HCT116 (cell line): Measurements from ENCODE around the gene PHF5A. TPM values are rescaled to one million over a fixed set of nuclear protein-coding genes. Genes with fewer than 3 reads are reported as not detected.

ENCODE experiments used
- ATAC-seq: fragments of 200-7000 bp; cut with Tn5 transposase; 2 replicates; pipeline ENCODE4 v1.9.1; 2020; ENCODE audit warnings: mild to moderate bottlenecking, moderate library complexity
- BruUV-seq: library from RNA; stranded (reverse); fragments of 400-500 nt; replicated peaks from 2 replicates; lab custom pipeline; 2021; lab: Mats Ljungman, UMichigan
- CTCF ChIA-PET: fragments of 300-600 bp; sonication (Branson Sonifier 250); formaldehyde crosslinking; loops from one replicate; lab custom pipeline; 2021; ENCODE audit warnings: antibody characterized with exemption; lab: Charles Lee
- POLR2A ChIA-PET: fragments of 300-600, 350-600 bp; sonication (Branson Sonifier 250); formaldehyde crosslinking; loops from one replicate; lab custom pipeline; 2021; ENCODE audit warnings: antibody characterized with exemption; lab: Charles Lee
- RAD21 ChIA-PET, 2 experiments: fragments of 300-600 bp; sonication (Branson Sonifier 250); formaldehyde crosslinking; loops; one replicate each; lab custom pipeline; 2023; ENCODE audit warnings: low total read pairs in 2 of 2; ENCODE audit not compliant: uncharacterized antibody in 2 of 2, unreplicated experiment in 2 of 2, low non-redundant PET in 1 of 2; lab: Charles Lee
- DNase-seq: peaks from one replicate; pipeline ENCODE4 v3.0.0-alpha.2; 2010; ENCODE audit warnings: low read depth, low spot score
- H2AFZ ChIP-seq: fragments of 200-600 bp; shearing (Covaris generic), sonication (generic); 2 replicates; pipeline ENCODE4 v1.6.1; 2017; ENCODE audit warnings: low read depth, mixed run types, mixed read lengths, antibody characterized with exemption, low read length; ENCODE audit not compliant: poor library complexity, severe bottlenecking
- H3K27ac ChIP-seq: 2 replicates; pipeline ENCODE4 v1.5.1; 2012; ENCODE audit warnings: low read depth, low read length
- H3K27me3 ChIP-seq: fragments of 200-600 bp; sonication (generic); 2 replicates; pipeline ENCODE4 v1.6.1; 2016; ENCODE audit warnings: mixed run types, low read length, mixed read lengths; ENCODE audit not compliant: insufficient read depth
- H3K36me3 ChIP-seq, 2 experiments: fragments of 200-500 bp in 1 of 2; fragments of 200-600 bp in 1 of 2; sonication (Bioruptor generic) in 1 of 2; sonication (generic) in 1 of 2; 2 replicates each; pipeline versions ENCODE4 v1.5.1 to v1.6.1; 2014 to 2016; ENCODE audit warnings: low read length in 2 of 2, inconsistent platforms in 1 of 2, mixed read lengths in 1 of 2, mixed run types in 1 of 2; ENCODE audit not compliant: insufficient read depth in 2 of 2, control insufficient read depth in 1 of 2
- H3K4me1 ChIP-seq, 2 experiments: fragments of 200-600 bp in 1 of 2; sonication (generic) in 1 of 2; 2 replicates each; pipeline versions ENCODE4 v1.5.1 to v1.6.1; 2012 to 2017; ENCODE audit warnings: low read length in 2 of 2, inconsistent platforms in 1 of 2, mild to moderate bottlenecking in 1 of 2, mixed read lengths in 1 of 2, mixed run types in 1 of 2, moderate library complexity in 1 of 2; ENCODE audit not compliant: insufficient read depth in 2 of 2, control insufficient read depth in 1 of 2
- H3K4me2 ChIP-seq: fragments of 200-600 bp; sonication (generic); 2 replicates; pipeline ENCODE4 v1.6.1; 2017; ENCODE audit warnings: mixed run types, low read length, mixed read lengths
- H3K4me3 ChIP-seq, 2 experiments: fragments of 200-600 bp in 1 of 2; sonication (generic) in 1 of 2; replicated peaks in 1 of 2; 2 replicates each; pipeline ENCODE4 v1.5.1; 2011 to 2016; ENCODE audit warnings: low read length in 2 of 2, control low read depth in 1 of 2, low read depth in 1 of 2, mild to moderate bottlenecking in 1 of 2, mixed read lengths in 1 of 2, mixed run types in 1 of 2
- H3K79me2 ChIP-seq: fragments of 200-600 bp; sonication (generic); 2 replicates; pipeline ENCODE4 v1.6.1; 2017; ENCODE audit warnings: mild to moderate bottlenecking, mixed run types, low read length, moderate library complexity, mixed read lengths; ENCODE audit not compliant: insufficient read depth
- H3K9ac ChIP-seq: fragments of 200-600 bp; sonication (generic); 2 replicates; pipeline ENCODE4 v1.6.1; 2016; ENCODE audit warnings: low read length, mixed read lengths
- H3K9me2 ChIP-seq: fragments of 200-600 bp; sonication (generic), shearing (Covaris generic); 2 replicates; pipeline ENCODE4 v1.6.1; 2017; ENCODE audit warnings: mixed run types, mild to moderate bottlenecking, moderate library complexity; ENCODE audit not compliant: insufficient read depth
- H3K9me3 ChIP-seq, 2 experiments: fragments of 200-500 bp in 1 of 2; fragments of 200-600 bp in 1 of 2; sonication (Bioruptor generic) in 1 of 2; sonication (generic) in 1 of 2; 2 replicates each; pipeline ENCODE4 v1.6.1; 2014 to 2017; ENCODE audit warnings: low read length in 2 of 2, mixed read lengths in 2 of 2, inconsistent platforms in 1 of 2, low read depth in 1 of 2, mild to moderate bottlenecking in 1 of 2, mixed run types in 1 of 2, moderate library complexity in 1 of 2; ENCODE audit not compliant: control insufficient read depth in 1 of 2, insufficient read depth in 1 of 2
- H4K20me1 ChIP-seq: fragments of 200-600 bp; sonication (generic), shearing (Covaris generic); 2 replicates; pipeline ENCODE4 v1.6.1; 2017; ENCODE audit warnings: mixed run types, mild to moderate bottlenecking, moderate library complexity; ENCODE audit not compliant: insufficient read depth
- ATF3 ChIP-seq: IDR thresholded peaks from 2 replicates; pipeline ENCODE4 v1.6.1; 2012
- CEBPB ChIP-seq: IDR thresholded peaks from 2 replicates; pipeline ENCODE4 v1.6.1; 2012; ENCODE audit warnings: low read depth
- CTCF ChIP-seq, 3 experiments: fragments of 200-600 bp in 1 of 3; sonication (generic) in 1 of 3; IDR thresholded peaks in 2 of 3; conservative IDR thresholded peaks in 1 of 3; 2 replicates each; pipeline ENCODE4 v1.5.1; 2012 to 2017; ENCODE audit warnings: low read depth in 2 of 3, low read length in 2 of 3, antibody characterized with exemption in 1 of 3, borderline replicate concordance in 1 of 3, control low read depth in 1 of 3, mild to moderate bottlenecking in 1 of 3, mixed read lengths in 1 of 3, mixed run types in 1 of 3, moderate library complexity in 1 of 3; ENCODE audit not compliant: insufficient read depth in 1 of 3
- EGR1 ChIP-seq: IDR thresholded peaks from 2 replicates; pipeline ENCODE4 v1.6.1; 2012; ENCODE audit warnings: low read depth
- EZH2 ChIP-seq: fragments of 200-600 bp; sonication (generic); IDR thresholded peaks from 2 replicates; pipeline ENCODE4 v1.6.1; 2017; ENCODE audit warnings: antibody characterized with exemption, mixed run types
- JUND ChIP-seq: IDR thresholded peaks from 2 replicates; pipeline ENCODE4 v1.6.1; 2012
- MAX ChIP-seq: IDR thresholded peaks from 2 replicates; pipeline ENCODE4 v1.6.1; 2012
- RAD21 ChIP-seq: IDR thresholded peaks from 2 replicates; pipeline ENCODE4 v1.6.1; 2012; ENCODE audit warnings: low read depth, mild to moderate bottlenecking
- SIN3A ChIP-seq: IDR thresholded peaks from 2 replicates; pipeline ENCODE4 v1.6.1; 2012; ENCODE audit warnings: low read depth
- SRF ChIP-seq: IDR thresholded peaks from 2 replicates; pipeline ENCODE4 v1.6.1; 2012; ENCODE audit warnings: low read depth
- YY1 ChIP-seq: IDR thresholded peaks from 2 replicates; pipeline ENCODE4 v1.6.1; 2011; ENCODE audit warnings: low read length, low read depth, moderate library complexity, mild to moderate bottlenecking; ENCODE audit not compliant: insufficient replicate concordance; ENCODE audit errors: extremely low read depth
- ZBTB33 ChIP-seq: IDR thresholded peaks from 2 replicates; pipeline ENCODE4 v1.6.1; 2011; ENCODE audit warnings: mild to moderate bottlenecking, low read length, moderate library complexity; ENCODE audit not compliant: insufficient replicate concordance; ENCODE audit errors: extremely low read depth
- ZNF274 ChIP-seq: fragments of 200-500 bp; sonication (Bioruptor generic); IDR thresholded peaks from 2 replicates; pipeline ENCODE4 v1.6.1; 2014; ENCODE audit warnings: mild to moderate bottlenecking, low read depth, low read length, inconsistent platforms
- intact Hi-C: fragments of 100-400 bp; cut with micrococcal nuclease; formaldehyde crosslinking; loops from 2 replicates; pipeline ENCODE4 v1.10.0; 2022
- total RNA-seq: library from RNA; stranded (reverse); gene quantifications from one replicate; pipeline ENCODE4 v1.2.1, GENCODE V29; 2021; ENCODE audit not compliant: unreplicated experiment

PHF5A gene
- total RNA-seq, 1 experiment from 2014 or later, result 86.0 TPM

- ChIA-PET CTCF (interaction anchor here (0.7 to 4.3 kb wide), 15 partner anchors 9 to 834 kb away, joined by 3 to 90 read pairs (median 3); partner anchors contain the start of genes ACO2, PHF5A and TEF), RAD21 (interaction anchor here (1.0 to 2.4 kb wide), 4 partner anchors 12 to 115 kb away, joined by 4 to 18 read pairs (median 6); no protein-coding TSS in a partner anchor), POLR2A (interaction anchor here (0.7 to 1.5 kb wide), 2 partner anchors 71 to 114 kb away, joined by 3 to 8 read pairs; partner anchors contain the start of gene TOB2)
- Histone ChIP-seq H3K36me3 (peaks cover 5 to 44% of the 10 kb centered on the region in 2 experiments; a peak in 3 of 4 replicates), H3K4me2 (peak overlapping the region; percentile 52), H3K9me2 (no peaks in the 10 kb centered on the region), H2AFZ (no peak overlapping the region), H4K20me1 (no peaks in the 10 kb centered on the region), H3K4me3 (peak overlapping the region in 1 of 2 experiments; percentile 8; a peak in 1 of 4 replicates), H3K9me3 (no peaks in the 10 kb centered on the region), H3K27ac (peak overlapping the region; percentile 53), H3K9ac (0 out of 2 replicates have a peak overlapping the region, but pooled peaks have one; percentile 11), H3K4me1 (peaks cover 19 to 32% of the 10 kb centered on the region in 2 experiments), H3K79me2 (peaks cover 7% of the 10 kb centered on the region; the same call in 1 of the 2 replicates), H3K27me3 (no peaks in the 10 kb centered on the region)
- intact Hi-C loops, result loop anchor here (1.0 to 2.0 kb wide), 2 partner anchors 71 to 114 kb away; partner anchors contain the start of gene TOB2
- no TSS peak for BruUV-seq
- DNase-seq (no peak), ATAC-seq (peak; percentile 53)
- TF ChIP-seq EZH2 (no peak), ZNF274 (no peak), SRF (no peak), CTCF (IDR thresholded peaks at IDR 0.05 in 2 of 3, conservative IDR thresholded peaks at IDR 0.05 in 1 of 3; ENCODE audit: borderline replicate concordance in 1 of 3, insufficient read depth in 1 of 3, low read depth in 2 of 3, low read length in 2 of 3) (peak; percentile 74 to 96 (median 85); a peak in 5 of 6 replicates), CEBPB (no peak), YY1 (no peak), JUND (no peak), SIN3A (no peak), ATF3 (no peak), MAX (no peak), RAD21 (peak; percentile 96), EGR1 (peak; percentile 76), ZBTB33 (no peak)
Measured at GRCh38 chr22:41517172-41518047, 48.9 kb upstream of the PHF5A start.
